Adrenal gland (tissue), 12 donors: ENCODE results near the gene ZNF446. TPM values are rescaled to one million over a fixed set of nuclear protein-coding genes. Genes with fewer than 3 reads are reported as not detected.

Source experiments
- DNase-seq, 7 donors: peaks; one replicate each; pipeline ENCODE4 v3.0.0-alpha.2; 2019 to 2020
- H3K27ac ChIP-seq, 5 donors: fragments of 200-600 bp; sonication (generic) in 4 of 5; 1 replicate in 3 of 5; 2 replicates in 2 of 5; pipeline versions ENCODE4 v1.5.1 to v1.8.0; 2016 to 2020; ENCODE audit warnings: mild to moderate bottlenecking in 1 of 5
- H3K27me3 ChIP-seq: fragments of 200-600 bp; 2 replicates; pipeline ENCODE4 v1.8.0; 2021
- H3K36me3 ChIP-seq, 2 donors: fragments of 200-600 bp; replicated peaks in 1 of 2; 1 replicate in 1 of 2; 2 replicates in 1 of 2; pipeline versions ENCODE4 v1.5.1 to v1.8.0; 2018 to 2022
- H3K4me1 ChIP-seq, 2 donors: fragments of 200-600 bp; replicated peaks in 1 of 2; 1 replicate in 1 of 2; 2 replicates in 1 of 2; pipeline versions ENCODE4 v1.5.1 to v1.8.0; 2018 to 2021
- H3K4me3 ChIP-seq, 4 donors: fragments of 200-600 bp; sonication (generic) in 3 of 4; one replicate each; pipeline ENCODE4 v1.5.1; 2016 to 2018
- H3K9me3 ChIP-seq, 3 donors: fragments of 200-600 bp; sonication (generic) in 1 of 3; replicated peaks in 1 of 3; 1 replicate in 2 of 3; 2 replicates in 1 of 3; pipeline versions ENCODE4 v1.5.1 to v1.8.0; 2016 to 2021
- POLR2A ChIP-seq, 2 donors: fragments of 450-650 bp; IDR thresholded peaks; one replicate each; pipeline ENCODE4 v1.6.1; 2017; ENCODE audit warnings: antibody characterized with exemption in 2 of 2, mild to moderate bottlenecking in 2 of 2, moderate library complexity in 1 of 2
- WGBS, 4 donors: extraction: QIAGEN DNeasy Blood & Tissue Kit in 2 of 4; methylation state at CpG; one replicate each; pipeline versions ENCODE4 v1.1.5 to v1.1.7; 2013 to 2017; 5-methylcytosine and 5-hydroxymethylcytosine counted together
- intact Hi-C, 2 donors: fragments of 100-400 bp; cut with DNase I; formaldehyde crosslinking; loops; one replicate each; pipeline versions ENCODE4 v1.14.1 to v1.15.0; 2022 to 2023
- polyA plus RNA-seq, 3 donors: library from polyadenylated mRNA; stranded (reverse); fragments of 200-250 nt in 2 of 3; fragments of 350-450 nt in 1 of 3; fragmentation: Illumina TruSeq in 1 of 3; extraction: RNeasy Lipid Tissue Mini Kit (QIAGEN cat#74804) in 1 of 3; gene quantifications; one replicate each; pipeline ENCODE4 v1.2.3, GENCODE V29; 2013 to 2014
- total RNA-seq, 9 donors: library from RNA; depleted of rRNA in 4 of 9; stranded (reverse); fragments of >200 nt in 4 of 9; fragments of 120-200 nt in 1 of 9; fragmentation: NEBNext Ultra II Directional in 1 of 9; extraction: Animal tissue kit (Norgen Biotek cat#: 25700) in 1 of 9; gene quantifications; one replicate each; pipeline versions ENCODE4 v1.1.0 to v1.2.4, GENCODE V29; 2013 to 2023
- TF ChIP-seq, protein P1 (sequence below), 6 experiments: fragments of 450-650 bp in 4 of 6; fragments of 200-600 bp in 2 of 6; sonication (generic) in 1 of 6; IDR thresholded peaks; 1 replicate in 5 of 6; 2 replicates in 1 of 6; pipeline versions ENCODE4 v1.5.1 to v1.8.0; 2016 to 2021; ENCODE audit warnings: antibody characterized with exemption in 6 of 6, mild to moderate bottlenecking in 2 of 6, moderate library complexity in 1 of 6
- donor health status: healthy with polysubstance abuse.
- donor health status: Bipolar disorder and iron deficiency.
- donor health status: DM: yes; HTN: yes; CAD: no.
- donor health status: DM: no; HTN: no; CAD: no.
- donor health status: DM: no; HTN: no; CAD: no.
- donor health status: DM: yes; HTN: yes; CAD: no.

Gene ZNF446
- total and polyA plus RNA-seq, 12 donors: 2.7 to 30.8 (median 15.0) TPM

DNA sequence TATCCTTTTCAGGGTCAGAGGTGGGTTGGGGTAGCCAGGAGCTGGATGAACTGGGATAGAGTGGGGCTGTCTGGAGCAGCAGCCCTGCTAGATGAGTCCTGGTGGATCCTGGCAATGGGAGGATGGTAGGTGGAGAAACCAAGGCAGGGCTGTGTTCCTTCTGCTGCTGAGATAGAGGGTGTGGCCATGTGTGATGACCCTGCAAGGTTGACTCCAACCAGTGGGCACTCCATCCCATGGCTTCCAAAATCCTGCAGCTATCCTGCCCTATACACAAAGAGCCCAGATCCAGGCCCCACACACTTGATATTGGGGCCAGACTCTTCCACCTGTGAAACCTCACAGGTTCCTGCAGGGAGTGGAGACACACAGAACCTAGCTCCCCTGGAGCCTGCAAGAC, 2.4 kb upstream of the ZNF446 start:
- Histone ChIP-seq H3K36me3 (peaks cover 0 to 34% of the 10 kb centered on the region in 2 donors), H3K4me3 (no peak overlapping the region), H3K4me1 (peaks cover 6 to 16% of the 10 kb centered on the region in 2 donors), H3K27me3 (no peaks in the 10 kb centered on the region), H3K9me3 (no peaks in the 10 kb centered on the region), H3K27ac (no peak overlapping the region)
- no peak for DNase-seq
- intact Hi-C loops: no loop called here
- TF ChIP-seq POLR2A (IDR thresholded peaks at IDR 0.05): no peak
- TF ChIP-seq, protein P1, sequence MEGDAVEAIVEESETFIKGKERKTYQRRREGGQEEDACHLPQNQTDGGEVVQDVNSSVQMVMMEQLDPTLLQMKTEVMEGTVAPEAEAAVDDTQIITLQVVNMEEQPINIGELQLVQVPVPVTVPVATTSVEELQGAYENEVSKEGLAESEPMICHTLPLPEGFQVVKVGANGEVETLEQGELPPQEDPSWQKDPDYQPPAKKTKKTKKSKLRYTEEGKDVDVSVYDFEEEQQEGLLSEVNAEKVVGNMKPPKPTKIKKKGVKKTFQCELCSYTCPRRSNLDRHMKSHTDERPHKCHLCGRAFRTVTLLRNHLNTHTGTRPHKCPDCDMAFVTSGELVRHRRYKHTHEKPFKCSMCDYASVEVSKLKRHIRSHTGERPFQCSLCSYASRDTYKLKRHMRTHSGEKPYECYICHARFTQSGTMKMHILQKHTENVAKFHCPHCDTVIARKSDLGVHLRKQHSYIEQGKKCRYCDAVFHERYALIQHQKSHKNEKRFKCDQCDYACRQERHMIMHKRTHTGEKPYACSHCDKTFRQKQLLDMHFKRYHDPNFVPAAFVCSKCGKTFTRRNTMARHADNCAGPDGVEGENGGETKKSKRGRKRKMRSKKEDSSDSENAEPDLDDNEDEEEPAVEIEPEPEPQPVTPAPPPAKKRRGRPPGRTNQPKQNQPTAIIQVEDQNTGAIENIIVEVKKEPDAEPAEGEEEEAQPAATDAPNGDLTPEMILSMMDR (IDR thresholded peaks at IDR 0.05): no peak

DNA sequence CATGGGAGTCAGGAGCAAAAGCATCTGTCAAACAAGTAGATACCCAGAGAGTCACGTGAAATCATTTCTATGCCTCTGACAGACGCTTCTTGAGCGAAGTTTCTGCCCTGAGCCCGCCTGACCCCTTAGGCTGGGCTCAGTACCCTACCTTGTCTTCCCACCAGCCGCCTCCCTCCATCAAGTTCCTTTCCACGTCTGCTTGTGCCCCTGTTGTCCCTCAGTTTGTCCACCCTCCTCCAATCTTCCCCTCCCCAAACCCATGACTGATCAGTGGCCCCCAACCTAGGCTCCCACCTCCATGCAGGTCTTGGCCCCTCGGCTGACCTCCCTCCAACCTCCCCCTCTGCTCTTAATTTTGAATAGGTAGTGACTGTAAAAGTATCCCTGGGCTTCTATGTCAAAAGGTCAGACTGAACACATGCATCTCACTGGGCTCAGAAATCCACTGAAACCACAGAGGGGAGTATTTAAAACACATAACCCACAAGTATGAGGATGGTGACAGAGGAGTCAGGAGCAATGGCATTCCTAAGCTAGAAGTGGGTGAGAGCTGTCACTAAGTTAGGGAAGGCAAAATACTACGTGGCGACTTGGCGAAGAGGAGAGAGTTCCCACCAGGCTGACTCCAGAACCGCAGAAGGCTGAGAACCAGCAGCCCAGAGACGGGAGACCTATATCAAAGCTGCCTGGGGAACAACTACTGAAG, 1.7 kb upstream of the ZNF446 start:
- no peak for TF ChIP-seq POLR2A (IDR thresholded peaks at IDR 0.05)
- TF ChIP-seq, protein P1 (IDR thresholded peaks at IDR 0.05): no peak
- Histone ChIP-seq H3K36me3 (peaks cover 0 to 36% of the 10 kb centered on the region in 2 donors), H3K4me1 (peaks cover 6 to 14% of the 10 kb centered on the region in 2 donors), H3K4me3 (no peak overlapping the region), H3K27me3 (no peaks in the 10 kb centered on the region), H3K27ac (peak overlapping the region in 1 of 5 donors; percentile 91), H3K9me3 (no peaks in the 10 kb centered on the region)
- intact Hi-C loops: no loop called here
- no peak for DNase-seq
- WGBS, 4 donors: 86 to 91% (median 88%) methylated on average over 12 of the region's 12 CpGs

DNA sequence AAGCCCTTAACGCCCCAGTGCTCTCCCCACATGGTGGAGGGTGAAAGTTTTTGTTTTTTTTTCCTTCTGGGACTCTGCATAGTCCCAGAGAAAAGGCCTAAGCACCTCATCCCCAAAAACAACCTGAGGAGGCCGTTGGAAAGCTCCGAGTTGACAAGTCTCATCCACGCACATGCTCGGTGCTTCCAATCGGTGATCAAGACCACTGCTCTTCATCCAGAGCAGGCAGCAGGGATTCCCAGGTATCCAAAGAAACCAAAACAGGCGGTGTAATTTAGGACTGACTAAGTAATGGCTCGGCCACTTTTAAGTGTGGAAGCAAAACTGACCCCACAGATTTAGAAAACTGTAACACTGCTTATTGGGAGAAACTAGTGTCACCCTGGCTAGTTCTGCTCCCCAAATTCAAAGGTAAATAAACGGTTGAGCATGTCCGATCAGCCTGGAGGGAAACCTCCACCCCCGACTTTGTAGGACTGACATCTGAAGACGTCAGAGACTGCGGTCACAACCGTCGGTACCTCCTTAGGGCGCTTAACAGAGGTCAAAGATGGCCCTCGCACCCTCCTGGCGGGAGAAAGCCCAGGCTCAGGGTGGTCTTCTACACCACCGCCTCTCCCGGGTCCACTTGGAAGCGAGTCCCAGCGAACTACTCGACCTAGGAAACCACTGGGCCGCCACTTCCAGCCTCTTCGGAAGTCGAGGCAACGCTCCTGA, 997 bp upstream of the ZNF446 start:
- Histone ChIP-seq H3K36me3 (peaks cover 0 to 35% of the 10 kb centered on the region in 2 donors), H3K27me3 (no peaks in the 10 kb centered on the region), H3K4me1 (peaks cover 6 to 14% of the 10 kb centered on the region in 2 donors), H3K27ac (peak overlapping the region; percentile 70 to 95 (median 89)), H3K9me3 (no peaks in the 10 kb centered on the region), H3K4me3 (peak overlapping the region in 3 of 4 donors; percentile 38 to 72 (median 59))
- DNase-seq: no peak
- intact Hi-C loops: no loop called here
- 21 to 36% (median 25%) methylated on average over 18 to 27 of the region's 27 CpGs for WGBS, 4 donors
- no peak for TF ChIP-seq POLR2A (IDR thresholded peaks at IDR 0.05)

DNA sequence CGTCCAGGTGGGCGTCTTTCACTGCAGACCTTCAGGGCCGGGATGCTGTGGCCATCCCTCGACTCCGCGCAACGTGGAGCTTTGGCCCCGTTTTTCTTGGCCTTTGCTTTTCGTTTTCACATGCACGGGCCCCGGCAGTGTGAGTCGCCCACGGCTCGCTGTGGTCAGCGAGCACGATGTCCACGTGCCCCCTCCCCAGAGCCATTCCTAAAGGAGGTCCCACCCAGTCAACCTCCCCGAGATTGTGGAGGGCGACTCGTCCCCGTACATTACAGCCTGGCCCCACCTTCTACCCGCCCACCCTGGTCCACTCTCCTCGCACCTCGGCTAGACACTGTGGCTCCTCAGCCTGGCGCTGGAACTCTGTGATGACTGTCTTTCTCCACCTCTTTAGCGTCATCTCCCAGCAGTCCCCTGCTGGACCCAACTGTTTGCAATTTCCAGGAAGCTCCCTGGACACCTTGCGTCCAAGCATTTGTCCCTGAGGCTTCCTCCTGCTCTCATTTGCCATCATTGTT, 405 bp downstream of the ZNF446 start:
- peaks cover 0 to 35% of the 10 kb centered on the region in 2 donors for H3K36me3 ChIP-seq
- H3K4me3 ChIP-seq: peak overlapping the region in 3 of 4 donors; percentile 22 to 72 (median 38)
- peak overlapping the region; percentile 70 to 95 (median 89) for H3K27ac ChIP-seq
- TF ChIP-seq, protein P1 (IDR thresholded peaks at IDR 0.05): peak in 1 of 6 experiments; percentile 9
- TF ChIP-seq POLR2A (IDR thresholded peaks at IDR 0.05): peak in 1 of 2 donors; percentile 3
- DNase-seq: peak in 4 of 7 donors; percentile 66 to 82 (median 72)
- H3K9me3 ChIP-seq: no peaks in the 10 kb centered on the region
- WGBS, 4 donors: 3 to 7% (median 5%) methylated on average over 12 to 27 of the region's 27 CpGs
- no peaks in the 10 kb centered on the region for H3K27me3 ChIP-seq
- H3K4me1 ChIP-seq: peaks cover 6 to 14% of the 10 kb centered on the region in 2 donors
- intact Hi-C loops: no loop called here
